Nephron (organoid): ENCODE measurements around the gene KRT84.

Source experiments
- H3K27ac Mint-ChIP-seq, 3 experiments: 2 replicates each; pipeline ENCODE4 v1.8.0; 2020; ENCODE audit warnings: mixed read lengths in 3 of 3, mild to moderate bottlenecking in 2 of 3, moderate library complexity in 1 of 3
- H3K27me3 Mint-ChIP-seq: 2 replicates; pipeline ENCODE4 v1.8.0; 2021; ENCODE audit warnings: low read depth, mild to moderate bottlenecking, moderate library complexity, mixed read lengths
- H3K36me3 Mint-ChIP-seq: 2 replicates; pipeline ENCODE4 v1.8.0; 2020; ENCODE audit warnings: low read depth, mixed read lengths
- H3K4me1 Mint-ChIP-seq: 2 replicates; pipeline ENCODE4 v1.8.0; 2020; ENCODE audit warnings: mixed read lengths
- H3K4me3 Mint-ChIP-seq, 3 experiments: 2 replicates each; pipeline ENCODE4 v1.8.0; 2020; ENCODE audit warnings: mild to moderate bottlenecking in 3 of 3, mixed read lengths in 3 of 3, moderate library complexity in 2 of 3
- H3K9me3 Mint-ChIP-seq: 2 replicates; pipeline ENCODE4 v1.8.0; 2020; ENCODE audit warnings: mixed read lengths
- TF ChIP-seq, protein P1 (sequence below), 3 experiments: fragments of 200-600 bp; sonication (generic); IDR thresholded peaks; one replicate each; pipeline ENCODE4 v1.5.0; 2021; ENCODE audit warnings: antibody characterized with exemption in 3 of 3; ENCODE audit not compliant: unreplicated experiment in 3 of 3

KRT84 gene

DNA sequence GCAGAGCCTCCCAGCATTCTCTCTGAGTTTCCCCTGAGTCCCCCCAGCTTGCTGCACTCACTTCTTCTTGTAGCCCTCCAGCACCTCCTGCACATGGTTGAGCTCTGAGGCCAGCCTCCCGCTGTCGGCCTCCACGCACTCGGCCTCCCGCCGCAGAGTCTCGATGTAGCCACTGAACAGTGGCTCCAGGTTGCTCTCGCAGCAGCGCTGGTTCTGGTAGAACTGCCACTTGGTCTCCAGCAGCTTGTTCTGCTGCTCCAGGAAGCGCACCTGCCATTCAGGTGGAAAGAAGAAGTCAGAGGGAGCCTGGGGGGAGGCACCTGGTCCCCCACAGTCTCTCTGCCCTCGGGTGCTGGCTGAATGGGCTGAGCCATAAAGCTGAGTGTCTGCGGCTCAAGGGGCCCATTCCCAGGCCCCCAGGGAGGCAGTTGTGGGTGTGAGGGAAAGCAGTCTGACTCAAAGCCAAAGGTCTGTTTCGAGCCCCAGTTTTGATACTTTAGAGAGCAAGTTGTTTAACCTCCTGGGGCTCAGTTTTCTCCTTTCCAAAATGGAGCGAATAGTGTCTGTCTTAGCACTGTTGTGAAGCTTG is 20.5 kb downstream of the KRT84 start:
- no peak overlapping the region for H3K4me3 Mint-ChIP-seq
- no peaks in the 10 kb centered on the region for H3K9me3 Mint-ChIP-seq
- H3K27ac Mint-ChIP-seq = no peak overlapping the region
- TF ChIP-seq, protein P1, sequence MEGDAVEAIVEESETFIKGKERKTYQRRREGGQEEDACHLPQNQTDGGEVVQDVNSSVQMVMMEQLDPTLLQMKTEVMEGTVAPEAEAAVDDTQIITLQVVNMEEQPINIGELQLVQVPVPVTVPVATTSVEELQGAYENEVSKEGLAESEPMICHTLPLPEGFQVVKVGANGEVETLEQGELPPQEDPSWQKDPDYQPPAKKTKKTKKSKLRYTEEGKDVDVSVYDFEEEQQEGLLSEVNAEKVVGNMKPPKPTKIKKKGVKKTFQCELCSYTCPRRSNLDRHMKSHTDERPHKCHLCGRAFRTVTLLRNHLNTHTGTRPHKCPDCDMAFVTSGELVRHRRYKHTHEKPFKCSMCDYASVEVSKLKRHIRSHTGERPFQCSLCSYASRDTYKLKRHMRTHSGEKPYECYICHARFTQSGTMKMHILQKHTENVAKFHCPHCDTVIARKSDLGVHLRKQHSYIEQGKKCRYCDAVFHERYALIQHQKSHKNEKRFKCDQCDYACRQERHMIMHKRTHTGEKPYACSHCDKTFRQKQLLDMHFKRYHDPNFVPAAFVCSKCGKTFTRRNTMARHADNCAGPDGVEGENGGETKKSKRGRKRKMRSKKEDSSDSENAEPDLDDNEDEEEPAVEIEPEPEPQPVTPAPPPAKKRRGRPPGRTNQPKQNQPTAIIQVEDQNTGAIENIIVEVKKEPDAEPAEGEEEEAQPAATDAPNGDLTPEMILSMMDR (IDR thresholded peaks at IDR 0.05; ENCODE audit: unreplicated experiment in 3 of 3) = no peak
- peaks cover 45% of the 10 kb centered on the region for H3K27me3 Mint-ChIP-seq
- peaks cover 21% of the 10 kb centered on the region for H3K4me1 Mint-ChIP-seq
- H3K36me3 Mint-ChIP-seq = no peaks in the 10 kb centered on the region

- Mint-ChIP-seq H3K27ac (no peak overlapping the region), H3K36me3 (no peaks in the 10 kb centered on the region), H3K4me3 (no peak overlapping the region), H3K9me3 (no peaks in the 10 kb centered on the region), H3K27me3 (peaks cover 44% of the 10 kb centered on the region), H3K4me1 (peaks cover 26% of the 10 kb centered on the region)
- TF ChIP-seq, protein P1 (IDR thresholded peaks at IDR 0.05; ENCODE audit: unreplicated experiment in 3 of 3) = no peak
These were observed 21.4 kb downstream of the KRT84 start for GRCh38 chr12:52364061-52364460.

DNA sequence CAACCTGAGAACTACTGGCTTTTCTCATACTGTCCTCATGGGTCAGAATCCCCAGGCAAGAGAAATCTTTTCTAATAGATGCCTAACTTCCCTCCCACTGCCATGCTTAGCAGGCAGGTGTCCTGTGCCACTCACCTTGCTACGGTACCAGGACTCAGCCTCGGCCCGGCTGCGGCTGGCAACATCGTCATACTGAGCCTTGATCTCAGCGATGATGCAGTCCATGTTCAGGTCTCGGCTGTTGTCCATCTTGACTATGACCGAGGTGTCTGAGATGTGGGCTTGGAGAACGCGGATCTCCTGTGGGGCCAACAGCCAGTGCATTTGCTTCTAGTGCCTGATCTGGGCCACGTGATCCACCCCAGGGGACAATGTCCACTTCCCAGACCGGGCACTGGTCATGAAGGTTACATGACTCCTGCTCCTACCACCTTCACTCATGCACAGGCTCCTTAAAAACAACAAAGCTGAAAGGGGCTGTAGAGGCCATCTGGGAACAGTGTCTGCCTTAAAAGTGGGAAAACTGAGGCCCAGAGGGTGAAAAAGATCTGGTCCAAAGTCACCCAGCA is 22.3 kb downstream of the KRT84 start:
- Mint-ChIP-seq H3K27me3 (peaks cover 39% of the 10 kb centered on the region), H3K27ac (no peak overlapping the region), H3K9me3 (no peaks in the 10 kb centered on the region), H3K4me1 (peaks cover 19% of the 10 kb centered on the region), H3K36me3 (no peaks in the 10 kb centered on the region), H3K4me3 (no peak overlapping the region)
- TF ChIP-seq, protein P1 (IDR thresholded peaks at IDR 0.05; ENCODE audit: unreplicated experiment in 3 of 3) = no peak

DNA sequence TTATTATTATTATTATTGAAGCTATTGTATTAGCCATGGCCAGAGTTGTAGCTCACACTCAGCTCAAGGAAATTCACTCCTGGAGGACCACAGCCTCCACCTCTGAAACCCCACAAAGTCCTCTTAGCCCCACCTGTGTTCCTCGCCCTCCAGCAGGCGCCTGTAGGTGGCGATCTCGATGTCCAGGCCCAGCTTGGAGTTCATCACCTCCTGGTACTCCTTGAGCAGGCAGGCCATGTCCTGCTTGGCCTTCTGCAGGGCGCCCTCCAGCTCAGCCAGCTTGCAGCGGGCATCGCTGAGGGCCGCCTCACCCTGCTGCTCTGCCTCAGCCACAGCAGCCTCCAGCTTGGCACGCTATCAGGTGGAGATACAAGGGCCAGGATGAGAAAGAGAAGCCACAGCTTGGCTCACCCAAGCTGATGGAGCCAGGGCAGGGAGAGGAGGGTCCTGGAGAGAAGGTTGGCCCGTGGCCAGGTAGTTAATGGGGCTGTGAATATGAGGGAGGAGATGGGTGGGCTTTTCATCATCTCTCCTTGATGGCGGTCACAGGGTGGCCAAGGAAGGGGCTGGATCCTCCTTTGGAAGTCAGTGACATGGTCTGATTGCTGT is 23.2 kb downstream of the KRT84 start:
- H3K4me3 Mint-ChIP-seq = no peak overlapping the region

GRCh38 chr12:52361553-52361952 is 23.9 kb downstream of the KRT84 start:
- no peak overlapping the region for H3K27ac Mint-ChIP-seq
- peaks cover 19% of the 10 kb centered on the region for H3K4me1 Mint-ChIP-seq
- no peaks in the 10 kb centered on the region for H3K9me3 Mint-ChIP-seq
- H3K27me3 Mint-ChIP-seq = peaks cover 38% of the 10 kb centered on the region
- H3K36me3 Mint-ChIP-seq = no peaks in the 10 kb centered on the region
- no peak overlapping the region for H3K4me3 Mint-ChIP-seq
- TF ChIP-seq, protein P1 (IDR thresholded peaks at IDR 0.05; ENCODE audit: unreplicated experiment in 3 of 3) = no peak

More for the DNA sequence above, 23.2 kb downstream of the KRT84 start:
- H3K9me3 Mint-ChIP-seq = no peaks in the 10 kb centered on the region
- peaks cover 19% of the 10 kb centered on the region for H3K4me1 Mint-ChIP-seq
- H3K27me3 Mint-ChIP-seq = peaks cover 38% of the 10 kb centered on the region
- no peaks in the 10 kb centered on the region for H3K36me3 Mint-ChIP-seq
- no peak overlapping the region for H3K27ac Mint-ChIP-seq
- TF ChIP-seq, protein P1 (IDR thresholded peaks at IDR 0.05; ENCODE audit: unreplicated experiment in 3 of 3) = no peak
